ENCODE measurements around the gene JAML. TPM values are rescaled to one million over a fixed set of nuclear protein-coding genes. Genes with fewer than 3 reads are reported as not detected.
A peak's percentile ranks its signal among the peaks of the same experiment; 100 is the strongest.

The JAML gene
- total RNA-seq, 4 donors from 2014 or later, result 2.2 to 3.1 (median 2.6) TPM

DNA sequence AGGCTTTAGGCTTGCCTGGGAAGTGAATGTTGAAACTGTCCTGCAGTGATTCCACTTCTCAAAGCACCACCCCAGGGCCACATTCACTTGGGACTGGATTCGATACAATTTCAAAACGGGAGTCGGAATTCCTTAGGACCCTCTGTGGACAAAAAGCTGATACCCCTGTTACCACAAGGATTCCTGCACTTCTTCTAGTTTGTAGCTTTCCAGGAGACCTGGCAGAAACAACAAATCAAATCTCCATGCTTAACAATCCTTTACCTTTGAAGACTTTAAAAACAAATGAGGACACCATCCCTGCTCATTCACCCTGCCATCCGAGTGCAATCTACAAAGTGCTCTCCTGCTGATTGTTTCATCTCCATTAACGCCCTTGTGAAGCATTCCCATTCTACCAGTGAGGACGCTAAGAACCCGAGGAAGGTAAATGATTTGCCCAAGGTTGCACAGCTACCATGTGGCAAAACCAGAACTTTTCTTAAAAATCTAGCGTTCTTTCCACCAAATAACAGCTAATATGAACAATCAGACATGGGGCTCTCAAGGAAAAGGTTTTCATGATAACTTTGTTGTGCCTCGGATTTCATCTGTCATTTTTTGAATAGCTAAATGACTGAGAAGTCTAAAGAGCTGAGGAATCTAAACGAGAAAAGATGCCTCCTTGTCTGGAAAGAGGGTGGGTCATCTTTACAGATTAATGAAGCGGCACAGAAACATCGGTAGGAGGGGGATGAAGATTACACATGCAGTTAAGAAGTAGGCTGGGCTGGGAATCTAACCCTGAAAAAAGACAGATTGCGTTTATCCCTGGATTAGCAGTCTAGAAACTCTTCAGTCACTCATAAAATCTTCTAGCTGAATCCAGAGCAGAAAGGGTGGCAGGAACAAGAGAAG, 40.0 kb upstream of the JAML start:
- Histone ChIP-seq H3K27ac (peak overlapping the region; percentile 81 to 92 (median 84)), H3K4me1 (peaks cover 24 to 48% of the 10 kb centered on the region in 2 donors), H3K9me3 (no peaks in the 10 kb centered on the region), H3K36me3 (no peaks in the 10 kb centered on the region), H3K27me3 (no peaks in the 10 kb centered on the region), H3K4me3 (replicated peaks in 1 of 3) (peak overlapping the region in 1 of 3 donors; percentile 33)
- TF ChIP-seq, protein P1, sequence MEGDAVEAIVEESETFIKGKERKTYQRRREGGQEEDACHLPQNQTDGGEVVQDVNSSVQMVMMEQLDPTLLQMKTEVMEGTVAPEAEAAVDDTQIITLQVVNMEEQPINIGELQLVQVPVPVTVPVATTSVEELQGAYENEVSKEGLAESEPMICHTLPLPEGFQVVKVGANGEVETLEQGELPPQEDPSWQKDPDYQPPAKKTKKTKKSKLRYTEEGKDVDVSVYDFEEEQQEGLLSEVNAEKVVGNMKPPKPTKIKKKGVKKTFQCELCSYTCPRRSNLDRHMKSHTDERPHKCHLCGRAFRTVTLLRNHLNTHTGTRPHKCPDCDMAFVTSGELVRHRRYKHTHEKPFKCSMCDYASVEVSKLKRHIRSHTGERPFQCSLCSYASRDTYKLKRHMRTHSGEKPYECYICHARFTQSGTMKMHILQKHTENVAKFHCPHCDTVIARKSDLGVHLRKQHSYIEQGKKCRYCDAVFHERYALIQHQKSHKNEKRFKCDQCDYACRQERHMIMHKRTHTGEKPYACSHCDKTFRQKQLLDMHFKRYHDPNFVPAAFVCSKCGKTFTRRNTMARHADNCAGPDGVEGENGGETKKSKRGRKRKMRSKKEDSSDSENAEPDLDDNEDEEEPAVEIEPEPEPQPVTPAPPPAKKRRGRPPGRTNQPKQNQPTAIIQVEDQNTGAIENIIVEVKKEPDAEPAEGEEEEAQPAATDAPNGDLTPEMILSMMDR (IDR thresholded peaks at IDR 0.05), result no peak
- no peak for TF ChIP-seq POLR2A (IDR thresholded peaks at IDR 0.05)
- DNase-seq, result no peak
- 25 to 30% methylated on average over 13 of the region's 13 CpGs for WGBS, 2 donors
- intact Hi-C loops (cut with DNase I), result no loop called here

DNA sequence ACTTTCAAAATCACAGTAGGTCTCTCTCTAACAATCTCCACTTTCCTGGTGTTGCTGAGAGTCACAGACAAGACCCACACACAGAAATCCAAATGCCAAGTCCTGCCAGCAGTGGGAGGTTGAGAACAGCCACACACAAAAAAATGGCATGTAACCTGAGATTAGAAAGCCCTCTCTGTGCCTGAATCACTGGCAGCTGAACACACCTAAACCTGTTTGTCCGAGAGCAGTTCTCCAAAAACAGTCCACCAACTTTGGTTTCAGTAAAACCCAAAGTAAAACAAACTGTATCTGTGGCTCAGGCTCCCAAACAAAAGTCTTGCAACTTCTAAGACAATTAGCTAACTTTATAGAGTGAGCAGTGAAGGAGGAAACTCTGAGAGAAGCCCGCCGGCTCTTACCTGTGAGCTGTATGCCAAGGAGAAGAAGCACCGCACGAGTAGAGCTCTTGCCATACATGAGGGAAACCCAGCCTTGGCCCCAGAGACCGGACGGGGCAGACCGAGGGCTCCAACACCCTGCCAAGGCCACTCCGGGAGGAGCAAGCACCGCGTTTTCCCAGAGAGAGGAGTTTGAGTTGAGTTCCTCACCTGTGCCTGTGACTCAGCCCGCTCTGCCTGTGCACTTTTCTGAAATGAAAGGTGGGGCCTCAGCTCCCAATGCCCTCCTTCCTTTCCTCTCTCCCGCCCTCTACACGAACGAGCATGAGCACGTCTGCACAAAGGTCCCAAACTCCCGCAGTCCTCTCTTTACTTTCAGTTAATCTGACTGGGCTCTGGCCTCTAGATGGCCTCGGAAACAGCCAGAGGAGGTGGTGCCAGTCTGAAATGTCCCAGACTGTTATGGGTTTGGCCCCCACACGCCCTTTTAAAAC, 39.1 kb upstream of the JAML start, which contains the start of gene MPZL2:
TSS of gene MPZL2 (minus strand) at position 603 of the 874 bp plus-strand sequence. CDS start at position 459, 144 bp downstream.
- intact Hi-C loops (cut with DNase I), result no loop called here
- no peaks in the 10 kb centered on the region for H3K27me3 ChIP-seq
- H3K36me3 ChIP-seq, result no peaks in the 10 kb centered on the region
- DNase-seq, result peak; percentile 84 to 86
- H3K4me3 ChIP-seq (replicated peaks in 1 of 3), result peak within 1 kb of the TSS in 2 of 3 donors; percentile 33 to 43
- peak; percentile 38 to 91 for TF ChIP-seq POLR2A (IDR thresholded peaks at IDR 0.05)
- TF ChIP-seq, protein P1 (IDR thresholded peaks at IDR 0.05), result no peak
- peaks cover 24 to 48% of the 10 kb centered on the region in 2 donors for H3K4me1 ChIP-seq
- WGBS, 2 donors, result 3 to 5% methylated on average over 18 to 19 of the region's 19 CpGs
- no peaks in the 10 kb centered on the region for H3K9me3 ChIP-seq
- peak within 1 kb of the TSS; percentile 81 to 92 (median 84) for H3K27ac ChIP-seq

DNA sequence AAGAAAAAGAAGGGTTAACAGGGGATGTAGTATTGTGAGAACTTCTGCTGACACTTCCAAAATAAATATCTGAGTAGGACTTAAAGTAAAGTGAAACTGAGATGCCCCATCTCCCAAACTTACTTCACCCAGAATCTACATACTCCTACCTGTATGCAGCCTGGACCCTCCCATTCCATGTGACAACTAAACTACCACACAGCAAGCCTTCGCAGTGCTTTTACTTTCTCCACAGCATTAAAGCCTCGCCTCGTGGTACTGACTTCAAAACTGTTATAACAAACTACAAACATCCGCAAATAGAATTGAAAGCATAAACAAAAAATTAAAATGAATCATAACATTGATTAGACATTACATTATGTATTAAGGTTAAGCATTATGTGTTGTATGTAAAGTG, 38.3 kb upstream of the JAML start:
- Histone ChIP-seq H3K4me3 (replicated peaks in 1 of 3) (peak overlapping the region in 2 of 3 donors; percentile 33 to 43), H3K36me3 (no peaks in the 10 kb centered on the region), H3K4me1 (peaks cover 24 to 48% of the 10 kb centered on the region in 2 donors), H3K9me3 (no peaks in the 10 kb centered on the region), H3K27me3 (no peaks in the 10 kb centered on the region), H3K27ac (peak overlapping the region; percentile 81 to 92 (median 84))
- TF ChIP-seq POLR2A (IDR thresholded peaks at IDR 0.05), result no peak
- TF ChIP-seq, protein P1 (IDR thresholded peaks at IDR 0.05), result no peak
- WGBS, 2 donors, result 27 to 33% methylated on average over 4 of the region's 4 CpGs
- DNase-seq, result no peak
- intact Hi-C loops (cut with DNase I), result no loop called here

DNA sequence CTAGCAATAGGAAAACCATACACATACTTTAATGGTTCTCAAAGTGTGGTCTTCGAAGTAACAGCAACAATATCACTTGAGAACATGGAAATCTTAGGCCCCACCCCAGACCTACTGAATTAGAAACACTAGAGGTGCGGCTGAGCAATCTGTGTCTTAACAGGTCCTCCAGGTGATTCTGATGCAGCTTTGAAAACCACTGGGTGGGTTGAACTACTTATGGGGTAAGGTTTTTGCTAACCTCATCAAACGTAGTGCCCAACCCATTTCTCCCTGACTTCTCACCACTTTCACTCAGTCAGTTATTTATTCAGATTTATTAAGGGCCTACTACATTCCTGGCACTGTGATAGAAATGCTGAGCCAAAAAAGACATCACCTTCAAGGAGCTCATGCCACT, 35.5 kb upstream of the JAML start:
- TF ChIP-seq, protein P1 (IDR thresholded peaks at IDR 0.05), result no peak
- no peak for TF ChIP-seq POLR2A (IDR thresholded peaks at IDR 0.05)
- no peaks in the 10 kb centered on the region for H3K27me3 ChIP-seq
- intact Hi-C loops (cut with DNase I), result no loop called here

More for the DNA sequence above, 35.5 kb upstream of the JAML start:
- Histone ChIP-seq H3K9me3 (no peaks in the 10 kb centered on the region), H3K36me3 (peaks cover 4 to 6% of the 10 kb centered on the region in 2 donors), H3K4me3 (replicated peaks in 1 of 3) (no peak overlapping the region), H3K27ac (no peak overlapping the region), H3K4me1 (peaks cover 19 to 26% of the 10 kb centered on the region in 2 donors)
- WGBS, 2 donors, result 56 to 64% methylated on average over 3 of the region's 3 CpGs
- no peak for DNase-seq
